ENCODE measurements around the gene UBE2V1.

GRCh38 chr20:50038574-50038991 is 74.4 kb downstream of the UBE2V1 start:
- TF ChIP-seq CTCF (IDR thresholded peaks at IDR 0.05; ENCODE audit: low read length) (no peak), EZH2 (optimal IDR thresholded peaks at IDR 0.05; ENCODE audit: low read depth, low read length) (no peak)
